ENCODE measurements around the gene DNAJC15.

DNAJC15 gene

GRCh38 chr13:43126420-43126819 lies 103.0 kb downstream of the DNAJC15 start:
- no peak for DNase-seq (ENCODE audit: low read depth, low spot score)

GRCh38 chr13:43127103-43127798 lies 103.9 kb downstream of the DNAJC15 start:
- no peak for DNase-seq (ENCODE audit: low read depth, low spot score)

- DNase-seq (ENCODE audit: low read depth, low spot score): no peak
These were observed 104.4 kb downstream of the DNAJC15 start for GRCh38 chr13:43127827-43128226.

GRCh38 chr13:43128504-43128961 lies 105.1 kb downstream of the DNAJC15 start:
- no peak for DNase-seq (ENCODE audit: low read depth, low spot score)

GRCh38 chr13:43129066-43129465 lies 105.7 kb downstream of the DNAJC15 start:
- no peak for DNase-seq (ENCODE audit: low read depth, low spot score)

- no peak for DNase-seq (ENCODE audit: low read depth, low spot score)
These were observed 106.2 kb downstream of the DNAJC15 start for GRCh38 chr13:43129511-43130110.

- DNase-seq (ENCODE audit: low read depth, low spot score): no peak
These were observed 108.9 kb downstream of the DNAJC15 start for GRCh38 chr13:43132257-43132656.

- no peak for DNase-seq (ENCODE audit: low read depth, low spot score)
These were observed 109.5 kb downstream of the DNAJC15 start for GRCh38 chr13:43132911-43133310.

GRCh38 chr13:43133792-43134191 lies 110.4 kb downstream of the DNAJC15 start:
- DNase-seq (ENCODE audit: low read depth, low spot score): no peak

GRCh38 chr13:43134868-43135267 lies 111.5 kb downstream of the DNAJC15 start:
- no peak for DNase-seq (ENCODE audit: low read depth, low spot score)

GRCh38 chr13:43135516-43135915 lies 112.1 kb downstream of the DNAJC15 start:
- no peak for DNase-seq (ENCODE audit: low read depth, low spot score)

GRCh38 chr13:43136920-43137575 lies 113.7 kb downstream of the DNAJC15 start:
- DNase-seq (ENCODE audit: low read depth, low spot score): no peak

- no peak for DNase-seq (ENCODE audit: low read depth, low spot score)
These were observed 115.8 kb downstream of the DNAJC15 start for GRCh38 chr13:43139211-43139610.

GRCh38 chr13:43139921-43140320 lies 116.5 kb downstream of the DNAJC15 start:
- no peak for DNase-seq (ENCODE audit: low read depth, low spot score)

- DNase-seq (ENCODE audit: low read depth, low spot score): no peak
These were observed 117.6 kb downstream of the DNAJC15 start for GRCh38 chr13:43140985-43141384.

- DNase-seq (ENCODE audit: low read depth, low spot score): no peak
These were observed 118.3 kb downstream of the DNAJC15 start for GRCh38 chr13:43141685-43142084.

- no peak for DNase-seq (ENCODE audit: low read depth, low spot score)
These were observed 120.2 kb downstream of the DNAJC15 start for GRCh38 chr13:43143591-43143990.

GRCh38 chr13:43145534-43146196 lies 122.3 kb downstream of the DNAJC15 start:
- DNase-seq (ENCODE audit: low read depth, low spot score): no peak

GRCh38 chr13:43146400-43146799 lies 123.0 kb downstream of the DNAJC15 start:
- no peak for DNase-seq (ENCODE audit: low read depth, low spot score)

GRCh38 chr13:43150369-43151207 lies 127.2 kb downstream of the DNAJC15 start:
- DNase-seq (ENCODE audit: low read depth, low spot score): no peak

GRCh38 chr13:43153436-43154090 lies 130.2 kb downstream of the DNAJC15 start:
- no peak for DNase-seq (ENCODE audit: low read depth, low spot score)
